ENCODE measurements around the gene CCDC78.

DNA sequence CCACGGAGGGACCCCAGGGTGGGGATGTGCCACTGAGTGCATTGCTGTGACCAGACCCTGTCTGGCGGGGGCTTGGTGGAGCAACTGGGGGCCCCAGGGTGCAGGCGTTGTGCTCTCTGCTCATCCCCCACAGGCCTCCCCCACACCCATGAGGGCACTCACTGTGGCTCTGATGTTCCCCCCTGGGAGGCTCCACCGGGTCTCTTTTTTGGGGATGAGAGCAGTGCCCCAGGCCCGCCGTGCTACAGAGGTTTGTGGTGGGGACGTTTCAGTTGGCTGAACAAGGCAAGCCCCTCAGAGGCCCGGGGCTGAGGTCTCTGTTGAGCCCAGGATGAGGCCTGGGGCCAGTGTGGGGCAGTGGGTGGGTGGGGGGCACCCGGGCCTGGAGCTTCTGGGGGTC lies 2.5 kb downstream of the CCDC78 start:
- TF ChIP-seq CTCF (IDR thresholded peaks at IDR 0.05; ENCODE audit: poor library complexity, severe bottlenecking) (no peak), EZH2 (IDR thresholded peaks at IDR 0.05; ENCODE audit: borderline replicate concordance, insufficient read depth, low read length, poor library complexity, severe bottlenecking) (no peak), REST (IDR thresholded peaks at IDR 0.05; ENCODE audit: borderline replicate concordance) (no peak), POLR2AphosphoS5 (IDR thresholded peaks at IDR 0.05) (no peak), MXI1 (conservative IDR thresholded peaks at IDR 0.05; ENCODE audit: poor library complexity, severe bottlenecking) (no peak), SMC3 (conservative IDR thresholded peaks at IDR 0.05; ENCODE audit: poor library complexity) (no peak), TAF1 (IDR thresholded peaks at IDR 0.05; ENCODE audit: low read depth) (no peak)

All from neural cell (in vitro differentiated cells).